Naive thymus-derived CD4-positive, alpha-beta T cell (primary cell): Measurements from ENCODE around the gene TBX19. TPM values are rescaled to one million over a fixed set of nuclear protein-coding genes. Genes with fewer than 3 reads are reported as not detected.
A peak's percentile ranks its signal among the peaks of the same experiment; 100 is the strongest.

ENCODE experiments used
- ATAC-seq: fragments of 150-1000 bp; cut with Tn5 transposase; 2 replicates; pipeline ENCODE4 v1.10.0; 2021; ENCODE audit warnings: mild to moderate bottlenecking, moderate library complexity
- CTCF ChIA-PET: fragments of 350-600 bp; sonication (Branson Sonifier 250); formaldehyde crosslinking; loops from one replicate; lab custom pipeline; 2021; ENCODE audit warnings: antibody characterized with exemption; lab: Charles Lee
- POLR2A ChIA-PET: fragments of 350-600 bp; sonication (Branson Sonifier 250); formaldehyde crosslinking; loops from one replicate; lab custom pipeline; 2021; ENCODE audit warnings: antibody characterized with exemption, inconsistent platforms; lab: Charles Lee
- DNase-seq, 9 donors: peaks; one replicate each; pipeline versions ENCODE4 v3.0.0 to v3.0.0-alpha.2; 2020 to 2022; ENCODE audit warnings: mixed read lengths in 1 of 9
- H3K27ac ChIP-seq: one replicate; pipeline ENCODE4 v1.7.0; 2013; ENCODE audit warnings: mild to moderate bottlenecking, low read depth, low read length, moderate library complexity
- H3K27me3 ChIP-seq, 2 donors: one replicate each; pipeline ENCODE4 v1.7.0; 2013; ENCODE audit warnings: low read length in 2 of 2, mild to moderate bottlenecking in 2 of 2, moderate library complexity in 2 of 2; ENCODE audit not compliant: control insufficient read depth in 2 of 2, insufficient read depth in 2 of 2
- H3K36me3 ChIP-seq, 3 experiments: 1 replicate in 2 of 3; 2 replicates in 1 of 3; pipeline ENCODE4 v1.7.0; 2013; ENCODE audit warnings: low read length in 3 of 3, mild to moderate bottlenecking in 3 of 3, moderate library complexity in 1 of 3; ENCODE audit not compliant: insufficient read depth in 3 of 3, control insufficient read depth in 2 of 3
- H3K4me1 ChIP-seq, 2 donors: one replicate each; pipeline ENCODE4 v1.7.0; 2013; ENCODE audit warnings: low read length in 2 of 2, mild to moderate bottlenecking in 2 of 2, moderate library complexity in 1 of 2; ENCODE audit not compliant: control insufficient read depth in 2 of 2, insufficient read depth in 2 of 2
- H3K4me3 ChIP-seq: 2 replicates; pipeline ENCODE4 v1.7.0; 2013; ENCODE audit warnings: mild to moderate bottlenecking, low read length
- H3K9me3 ChIP-seq, 3 experiments: 1 replicate in 2 of 3; 2 replicates in 1 of 3; pipeline ENCODE4 v1.7.0; 2013; ENCODE audit warnings: low read length in 3 of 3; ENCODE audit not compliant: control insufficient read depth in 2 of 3
- H3K27ac Mint-ChIP-seq, 9 donors: one replicate each; pipeline ENCODE4 v1.8.0; 2020 to 2022; ENCODE audit warnings: mixed read lengths in 9 of 9, mild to moderate bottlenecking in 8 of 9, moderate library complexity in 5 of 9, inconsistent platforms in 2 of 9
- H3K27me3 Mint-ChIP-seq, 5 donors: one replicate each; pipeline ENCODE4 v1.8.0; 2021 to 2022; ENCODE audit warnings: mixed read lengths in 5 of 5, mild to moderate bottlenecking in 1 of 5
- H3K36me3 Mint-ChIP-seq, 5 donors: one replicate each; pipeline ENCODE4 v1.8.0; 2020 to 2022; ENCODE audit warnings: mixed read lengths in 5 of 5, mild to moderate bottlenecking in 3 of 5, inconsistent platforms in 1 of 5
- H3K4me1 Mint-ChIP-seq, 7 donors: one replicate each; pipeline ENCODE4 v1.8.0; 2020 to 2022; ENCODE audit warnings: mixed read lengths in 7 of 7, mild to moderate bottlenecking in 3 of 7, inconsistent platforms in 1 of 7
- H3K4me3 Mint-ChIP-seq, 10 donors: one replicate each; pipeline ENCODE4 v1.8.0; 2020 to 2022; ENCODE audit warnings: mild to moderate bottlenecking in 10 of 10, mixed read lengths in 10 of 10, moderate library complexity in 6 of 10, inconsistent platforms in 2 of 10
- H3K9me3 Mint-ChIP-seq, 11 donors: one replicate each; pipeline ENCODE4 v1.8.0; 2020 to 2022; ENCODE audit warnings: mixed read lengths in 11 of 11, mild to moderate bottlenecking in 4 of 11, inconsistent platforms in 1 of 11, moderate library complexity in 1 of 11
- intact Hi-C, 2 donors: fragments of 100-400 bp; cut with micrococcal nuclease; formaldehyde crosslinking; loops; one replicate each; pipeline ENCODE4 v1.15.1; 2023
- polyA plus RNA-seq, 2 donors: library from polyadenylated mRNA; unstranded; fragments of 300-500 nt; fragmentation: Illumina TruSeq; gene quantifications; one replicate each; pipeline ENCODE4 v1.2.3, GENCODE V29; 2021
- total RNA-seq, 6 experiments: library from RNA in 5 of 6; stranded (reverse) in 5 of 6; gene quantifications; 1 replicate in 5 of 6; 2 replicates in 1 of 6; pipeline ENCODE4 v1.2.3 and lab custom pipeline; 2021 to 2026

TBX19 gene
- total and polyA plus RNA-seq, 7 experiments from 2014 or later: 1.1 to 4.5 (median 2.2) TPM

DNA sequence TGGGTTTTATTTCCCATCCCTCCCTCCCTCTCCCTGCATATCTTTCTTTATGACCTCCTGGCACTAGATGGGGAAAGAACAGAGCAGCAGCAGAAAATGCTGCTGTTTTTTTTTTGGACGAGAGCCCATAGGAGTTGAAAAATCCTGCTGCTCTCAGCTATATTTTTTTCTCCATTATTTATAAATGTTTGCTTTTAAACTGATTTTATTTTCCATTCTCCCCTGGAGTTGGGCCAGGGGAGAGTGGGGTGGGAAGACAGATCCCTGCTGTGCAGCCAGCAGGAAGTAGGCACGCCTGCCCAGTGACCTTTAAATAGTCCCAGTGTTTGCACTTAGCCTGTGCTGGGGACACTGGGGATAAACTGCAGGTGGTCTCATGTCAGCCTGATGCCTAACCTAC lies 37.5 kb upstream of the TBX19 start:
- CTCF ChIA-PET: interaction anchor here (1.1 kb wide), 1 partner anchor 8 kb away, joined by 3 read pairs; no protein-coding TSS in a partner anchor
- DNase-seq (no peak), ATAC-seq (no peak)
- Histone ChIP-seq H3K27ac (no peak overlapping the region), H3K4me1 (no peaks in the 10 kb centered on the region), H3K9me3 (no peaks in the 10 kb centered on the region), H3K36me3 (peaks cover 6 to 80% (median 18%) of the 10 kb centered on the region in 3 experiments), H3K4me3 (no peak overlapping the region), H3K27me3 (no peaks in the 10 kb centered on the region)
- intact Hi-C loops: no loop called here
- H3K4me1 Mint-ChIP-seq: peaks cover 10 to 43% (median 36%) of the 10 kb centered on the region in 7 donors
- POLR2A ChIA-PET: no interaction called here
- no peak overlapping the region for H3K4me3 Mint-ChIP-seq
- H3K36me3 Mint-ChIP-seq: peaks cover 22 to 84% (median 68%) of the 10 kb centered on the region in 5 donors
- H3K27me3 Mint-ChIP-seq: no peaks in the 10 kb centered on the region
- H3K9me3 Mint-ChIP-seq: peaks cover 0 to 2% (median 0%) of the 10 kb centered on the region in 11 donors
- H3K27ac Mint-ChIP-seq: peak overlapping the region in 2 of 9 donors; percentile 20 to 55

DNA sequence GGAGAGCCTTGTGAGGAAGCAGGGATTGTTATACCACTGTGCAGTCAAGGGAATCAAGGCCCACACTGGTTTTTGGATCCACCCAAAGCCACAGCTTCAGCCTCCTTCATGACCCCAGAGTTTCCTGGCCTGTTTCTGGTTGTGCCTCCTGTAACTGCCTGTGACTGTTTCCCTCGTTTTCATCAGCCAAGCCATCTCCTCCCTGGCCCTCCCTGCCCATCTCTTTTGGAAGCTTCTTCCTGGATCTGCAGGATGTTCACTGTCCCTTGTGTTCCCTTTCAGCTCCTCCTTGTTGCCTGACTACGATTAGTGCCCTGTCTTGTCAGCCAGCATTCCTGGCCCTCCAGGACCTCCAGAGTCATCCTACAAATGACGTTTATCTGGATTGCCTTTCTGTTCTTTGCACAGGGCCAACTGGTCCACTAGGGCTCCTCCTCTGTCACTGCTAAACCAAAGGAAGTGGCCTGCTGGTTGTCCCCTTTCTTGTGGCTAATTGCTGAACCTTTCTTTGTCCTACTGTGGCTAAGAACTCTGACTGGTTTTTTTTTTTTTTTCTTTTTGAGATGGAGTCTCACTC lies 37.0 kb upstream of the TBX19 start:
- Histone ChIP-seq H3K27me3 (no peaks in the 10 kb centered on the region), H3K9me3 (no peaks in the 10 kb centered on the region), H3K27ac (no peak overlapping the region), H3K36me3 (peaks cover 6 to 75% (median 18%) of the 10 kb centered on the region in 3 experiments), H3K4me3 (no peak overlapping the region), H3K4me1 (no peaks in the 10 kb centered on the region)
- Mint-ChIP-seq H3K27me3 (no peaks in the 10 kb centered on the region), H3K36me3 (peaks cover 24 to 87% (median 69%) of the 10 kb centered on the region in 5 donors), H3K27ac (peak overlapping the region in 2 of 9 donors; percentile 77 to 91), H3K9me3 (peaks cover 0 to 2% (median 0%) of the 10 kb centered on the region in 11 donors), H3K4me3 (peak overlapping the region in 1 of 10 donors; percentile 57), H3K4me1 (peaks cover 15 to 48% (median 40%) of the 10 kb centered on the region in 7 donors)
- CTCF ChIA-PET: interaction anchor here (1.1 kb wide), 1 partner anchor 9 kb away, joined by 3 read pairs; no protein-coding TSS in a partner anchor
- ATAC-seq (no peak), DNase-seq (no peak)
- intact Hi-C loops: no loop called here
- POLR2A ChIA-PET: no interaction called here

GRCh38 chr1:168245042-168245441 lies 35.6 kb upstream of the TBX19 start:
- no peak for ATAC-seq
- Histone ChIP-seq H3K27me3 (no peaks in the 10 kb centered on the region), H3K4me1 (no peaks in the 10 kb centered on the region), H3K9me3 (no peaks in the 10 kb centered on the region), H3K4me3 (no peak overlapping the region), H3K27ac (no peak overlapping the region), H3K36me3 (peaks cover 6 to 71% (median 18%) of the 10 kb centered on the region in 3 experiments)
- intact Hi-C loops: no loop called here
- no peak overlapping the region for H3K4me3 Mint-ChIP-seq
- ChIA-PET POLR2A (no interaction called here), CTCF (no interaction called here)
- no peak for DNase-seq
- H3K9me3 Mint-ChIP-seq: peaks cover 0 to 2% (median 0%) of the 10 kb centered on the region in 11 donors
- H3K4me1 Mint-ChIP-seq: peaks cover 19 to 56% (median 46%) of the 10 kb centered on the region in 7 donors
- no peaks in the 10 kb centered on the region for H3K27me3 Mint-ChIP-seq
- H3K36me3 Mint-ChIP-seq: peaks cover 24 to 88% (median 69%) of the 10 kb centered on the region in 5 donors
- peak overlapping the region in 1 of 9 donors; percentile 6 for H3K27ac Mint-ChIP-seq

- ATAC-seq: no peak
- peaks cover 6 to 72% (median 16%) of the 10 kb centered on the region in 3 experiments for H3K36me3 ChIP-seq
- Mint-ChIP-seq H3K4me1 (peaks cover 19 to 62% (median 55%) of the 10 kb centered on the region in 7 donors), H3K9me3 (peaks cover 0 to 2% (median 0%) of the 10 kb centered on the region in 11 donors), H3K27me3 (no peaks in the 10 kb centered on the region), H3K36me3 (peaks cover 24 to 86% (median 73%) of the 10 kb centered on the region in 5 donors), H3K4me3 (no peak overlapping the region), H3K27ac (no peak overlapping the region)
- no peak for DNase-seq
- intact Hi-C loops: no loop called here
- no peak overlapping the region for H3K27ac ChIP-seq
- H3K27me3 ChIP-seq: no peaks in the 10 kb centered on the region
- H3K9me3 ChIP-seq: no peaks in the 10 kb centered on the region
- no peaks in the 10 kb centered on the region for H3K4me1 ChIP-seq
- no peak overlapping the region for H3K4me3 ChIP-seq
- POLR2A ChIA-PET: no interaction called here
- CTCF ChIA-PET: no interaction called here
These were observed 34.2 kb upstream of the TBX19 start for GRCh38 chr1:168246506-168246905.

DNA sequence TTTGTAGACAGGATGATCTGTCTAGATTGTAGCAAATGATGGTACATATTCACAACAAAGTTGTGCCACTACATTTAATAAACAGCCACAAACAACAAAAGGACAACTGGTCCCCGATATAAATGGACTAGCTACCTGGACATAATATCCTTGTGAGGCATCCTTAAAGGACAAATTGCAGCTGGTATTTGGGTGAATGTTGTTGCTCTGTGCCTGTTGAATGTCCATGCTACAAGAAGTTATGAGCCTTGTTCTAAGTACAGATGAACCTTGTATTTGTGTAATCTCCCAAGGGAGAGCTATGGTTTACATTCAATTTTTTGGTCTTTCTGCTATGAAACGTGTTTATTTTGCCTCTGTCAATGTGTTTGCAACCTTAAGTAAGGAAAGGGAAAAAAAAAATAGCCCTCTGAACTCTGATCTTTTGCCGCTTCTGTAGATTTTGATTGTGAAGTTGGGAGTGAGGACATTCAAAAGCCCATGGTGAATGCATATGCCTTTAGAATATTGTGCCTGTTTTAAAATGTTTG lies 28.4 kb upstream of the TBX19 start:
- H3K4me3 ChIP-seq: no peak overlapping the region
- no peaks in the 10 kb centered on the region for H3K27me3 ChIP-seq
- DNase-seq (no peak), ATAC-seq (no peak)
- H3K27ac Mint-ChIP-seq: peak overlapping the region in 2 of 9 donors; percentile 3 to 37
- no peaks in the 10 kb centered on the region for H3K4me1 ChIP-seq
- peaks cover 0 to 22% (median 6%) of the 10 kb centered on the region in 11 donors for H3K9me3 Mint-ChIP-seq
- no peak overlapping the region for H3K27ac ChIP-seq
- H3K36me3 ChIP-seq: peaks cover 0 to 25% (median 4%) of the 10 kb centered on the region in 3 experiments
- ChIA-PET CTCF (interaction anchor here (0.9 kb wide), 1 partner anchor 17 kb away, joined by 3 read pairs; no protein-coding TSS in a partner anchor), POLR2A (no interaction called here)
- H3K9me3 ChIP-seq: peaks cover 0 to 8% (median 7%) of the 10 kb centered on the region in 3 experiments
- H3K4me3 Mint-ChIP-seq: no peak overlapping the region
- intact Hi-C loops: no loop called here
- H3K27me3 Mint-ChIP-seq: no peaks in the 10 kb centered on the region
- H3K4me1 Mint-ChIP-seq: peaks cover 11 to 46% (median 34%) of the 10 kb centered on the region in 7 donors
- peaks cover 8 to 83% (median 70%) of the 10 kb centered on the region in 5 donors for H3K36me3 Mint-ChIP-seq

DNA sequence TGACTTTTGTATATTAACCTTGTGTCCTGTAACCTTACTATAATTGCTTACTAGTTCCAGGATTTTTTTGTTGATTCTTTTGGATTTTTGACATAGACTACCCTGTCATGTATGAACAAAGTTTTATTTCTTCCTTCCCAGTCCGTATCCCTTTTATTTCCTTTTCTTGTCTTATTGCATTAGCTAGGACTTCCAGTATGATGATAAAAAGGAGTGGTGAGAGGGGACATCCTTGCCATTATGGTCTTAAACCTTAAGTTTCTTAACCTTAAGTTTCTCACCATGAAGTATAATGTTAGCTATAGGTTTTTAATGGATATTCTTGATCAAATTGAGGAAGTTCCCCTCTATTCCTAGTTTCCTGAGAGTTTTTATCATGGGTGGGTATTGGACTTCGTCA lies 24.5 kb upstream of the TBX19 start:
- CTCF ChIA-PET: no interaction called here
- H3K9me3 ChIP-seq: peaks cover 0 to 8% (median 7%) of the 10 kb centered on the region in 3 experiments
- H3K9me3 Mint-ChIP-seq: peaks cover 0 to 22% (median 6%) of the 10 kb centered on the region in 11 donors

More for the DNA sequence above, 24.5 kb upstream of the TBX19 start:
- H3K4me1 ChIP-seq: no peaks in the 10 kb centered on the region
- H3K27ac ChIP-seq: no peak overlapping the region
- DNase-seq (no peak), ATAC-seq (no peak)
- H3K4me1 Mint-ChIP-seq: peaks cover 6 to 43% (median 28%) of the 10 kb centered on the region in 7 donors
- H3K36me3 Mint-ChIP-seq: peaks cover 0 to 74% (median 59%) of the 10 kb centered on the region in 5 donors
- no peak overlapping the region for H3K4me3 ChIP-seq
- POLR2A ChIA-PET: no interaction called here
- H3K36me3 ChIP-seq: peaks cover 0 to 6% (median 4%) of the 10 kb centered on the region in 3 experiments
- no peaks in the 10 kb centered on the region for H3K27me3 ChIP-seq
- intact Hi-C loops: no loop called here
- H3K27ac Mint-ChIP-seq: no peak overlapping the region
- H3K27me3 Mint-ChIP-seq: no peaks in the 10 kb centered on the region
- no peak overlapping the region for H3K4me3 Mint-ChIP-seq
